22Rv1 (cell line): ENCODE results near the gene ST3GAL3.
A peak's percentile ranks its signal among the peaks of the same experiment; 100 is the strongest.

ENCODE experiments used
- H3K27ac ChIP-seq: fragments of 450-650 bp; 2 replicates; pipeline ENCODE4 v1.5.1; 2017
- CTCF ChIP-seq: fragments of 450-650 bp; IDR thresholded peaks from 2 replicates; pipeline ENCODE4 v1.5.1; 2017; ENCODE audit warnings: mild to moderate bottlenecking
- ZFX ChIP-seq: fragments of 450-650 bp; IDR thresholded peaks from 2 replicates; pipeline ENCODE4 v1.6.1; 2017; ENCODE audit warnings: antibody characterized with exemption, borderline replicate concordance

Gene ST3GAL3

GRCh38 chr1:43979528-43980254 is 272.4 kb downstream of the ST3GAL3 start:
- no peak for TF ChIP-seq CTCF
- no peak for TF ChIP-seq ZFX
- H3K27ac ChIP-seq, result peak overlapping the region; percentile 94

- peak overlapping the region; percentile 94 for H3K27ac ChIP-seq
- TF ChIP-seq CTCF (no peak), ZFX (no peak)
Observed at GRCh38 chr1:43980255-43981134, 273.2 kb downstream of the ST3GAL3 start.
